ENCODE data around the gene ANKZF1.

DNA sequence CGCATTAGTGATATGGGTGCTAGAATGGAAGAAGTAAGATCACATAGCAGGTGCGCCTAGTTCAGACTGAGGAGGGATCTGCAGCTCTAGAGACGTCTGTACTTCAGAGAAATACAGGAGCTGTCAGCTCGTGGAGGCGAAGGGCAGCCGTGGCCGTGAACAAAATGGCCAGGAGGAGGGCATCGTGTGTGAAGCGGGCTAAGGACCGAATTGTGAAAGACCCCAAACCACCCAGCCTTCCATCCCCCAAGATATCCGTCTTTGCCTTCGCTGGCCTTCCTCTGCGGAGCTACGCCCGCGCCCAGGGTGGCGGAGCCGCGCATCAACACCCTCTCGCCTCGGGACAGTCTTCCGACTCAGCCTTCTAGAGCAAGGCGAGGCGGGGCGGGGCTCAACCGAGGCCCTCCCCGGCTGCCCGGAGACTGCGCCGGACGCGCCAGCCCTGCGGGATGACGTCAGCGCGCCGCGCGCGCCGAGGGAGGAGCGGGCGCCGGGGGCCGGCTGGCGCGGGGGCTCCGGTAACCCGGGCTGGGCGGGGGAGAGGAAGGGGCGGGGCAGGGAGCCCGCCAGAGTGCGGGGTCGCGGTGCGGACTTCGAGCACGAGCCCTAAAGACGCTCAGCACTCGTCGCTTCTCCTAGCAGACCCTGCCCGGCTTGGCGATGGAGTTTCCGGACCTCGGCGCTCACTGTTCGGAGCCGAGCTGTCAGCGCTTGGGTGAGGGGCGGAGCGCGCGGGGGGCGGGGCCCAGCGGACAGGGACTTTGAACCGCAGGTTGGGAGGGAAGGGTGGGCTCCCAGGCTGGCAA, 23.1 kb upstream of the ANKZF1 start, which contains the start of gene ZFAND2B:
- TF ChIP-seq CTCF (IDR thresholded peaks at IDR 0.05) = no peak
- no peak for TF ChIP-seq EZH2 (IDR thresholded peaks at IDR 0.05; ENCODE audit: borderline replicate concordance, insufficient read depth, low read depth, low read length, poor library complexity, severe bottlenecking)

Measured in B cell (primary cell).